ENCODE measurements around the gene CDK9.
A peak's percentile ranks its signal among the peaks of the same experiment; 100 is the strongest.

Gene CDK9

GRCh38 chr9:127762111-127762676 is 23.6 kb upstream of the CDK9 start:
- DNase-seq, result no peak

- no peak for DNase-seq
These were observed 21.9 kb upstream of the CDK9 start for GRCh38 chr9:127763918-127764384.

GRCh38 chr9:127765418-127765817 is 20.4 kb upstream of the CDK9 start:
- no peak for DNase-seq

- no peak for DNase-seq
These were observed 18.4 kb upstream of the CDK9 start for GRCh38 chr9:127767410-127767809.

- DNase-seq, result peak; percentile 81
These were observed 17.9 kb upstream of the CDK9 start for GRCh38 chr9:127767909-127768331.

GRCh38 chr9:127768698-127769097 is 17.1 kb upstream of the CDK9 start:
- no peak for DNase-seq

- DNase-seq, result no peak
These were observed 16.7 kb upstream of the CDK9 start for GRCh38 chr9:127769101-127769500.

- DNase-seq, result no peak
These were observed 15.8 kb upstream of the CDK9 start for GRCh38 chr9:127769929-127770582.

GRCh38 chr9:127770583-127770904 is 15.3 kb upstream of the CDK9 start:
- no peak for DNase-seq

GRCh38 chr9:127770905-127771569 is 14.8 kb upstream of the CDK9 start:
- DNase-seq, result peak; percentile 98

GRCh38 chr9:127771570-127772189 is 14.2 kb upstream of the CDK9 start:
- no peak for DNase-seq

GRCh38 chr9:127772603-127773002 is 13.2 kb upstream of the CDK9 start:
- no peak for DNase-seq

GRCh38 chr9:127773272-127773671 is 12.6 kb upstream of the CDK9 start:
- no peak for DNase-seq

GRCh38 chr9:127773981-127774380 is 11.9 kb upstream of the CDK9 start:
- DNase-seq, result no peak

GRCh38 chr9:127776195-127776923 is 9.5 kb upstream of the CDK9 start:
- no peak for DNase-seq

GRCh38 chr9:127776924-127777289 is 8.9 kb upstream of the CDK9 start:
- DNase-seq, result no peak

GRCh38 chr9:127777368-127777980 is 8.4 kb upstream of the CDK9 start:
- no peak for DNase-seq

- no peak for DNase-seq
These were observed 7.3 kb upstream of the CDK9 start, which contains the start of gene SH2D3C for GRCh38 chr9:127778280-127779135. SH2D3C (minus strand) TSS chr9:127778666; CDS start chr9:127778627, 39 bp downstream.

GRCh38 chr9:127779136-127779981 is 6.5 kb upstream of the CDK9 start:
- no peak for DNase-seq

- no peak for DNase-seq
These were observed 5.5 kb upstream of the CDK9 start for GRCh38 chr9:127780126-127780885.
